Measurements from ENCODE around the gene HTRA1.

DNA sequence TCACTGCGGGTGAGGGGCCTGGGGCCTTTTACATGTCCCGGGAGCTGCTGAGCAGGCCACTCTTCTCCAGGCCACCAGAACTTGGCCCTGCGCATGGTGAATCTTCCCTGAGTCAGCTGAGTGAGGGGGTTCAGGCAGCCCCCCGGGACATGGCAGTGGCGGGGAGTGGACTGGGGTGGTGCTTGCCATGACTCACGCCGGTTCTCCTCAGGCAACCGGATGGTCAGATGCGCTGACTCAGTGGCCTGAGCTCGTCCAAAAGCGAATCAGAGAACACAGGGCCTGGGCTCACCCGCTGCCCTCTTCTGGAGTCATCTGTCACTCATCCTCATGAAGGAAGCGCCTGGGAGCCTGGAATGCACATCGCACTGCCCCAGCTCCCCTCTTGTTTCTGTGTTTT lies 33.5 kb downstream of the HTRA1 start:
- no peak for TF ChIP-seq POLR2A (IDR thresholded peaks at IDR 0.05)
- TF ChIP-seq, protein P1, sequence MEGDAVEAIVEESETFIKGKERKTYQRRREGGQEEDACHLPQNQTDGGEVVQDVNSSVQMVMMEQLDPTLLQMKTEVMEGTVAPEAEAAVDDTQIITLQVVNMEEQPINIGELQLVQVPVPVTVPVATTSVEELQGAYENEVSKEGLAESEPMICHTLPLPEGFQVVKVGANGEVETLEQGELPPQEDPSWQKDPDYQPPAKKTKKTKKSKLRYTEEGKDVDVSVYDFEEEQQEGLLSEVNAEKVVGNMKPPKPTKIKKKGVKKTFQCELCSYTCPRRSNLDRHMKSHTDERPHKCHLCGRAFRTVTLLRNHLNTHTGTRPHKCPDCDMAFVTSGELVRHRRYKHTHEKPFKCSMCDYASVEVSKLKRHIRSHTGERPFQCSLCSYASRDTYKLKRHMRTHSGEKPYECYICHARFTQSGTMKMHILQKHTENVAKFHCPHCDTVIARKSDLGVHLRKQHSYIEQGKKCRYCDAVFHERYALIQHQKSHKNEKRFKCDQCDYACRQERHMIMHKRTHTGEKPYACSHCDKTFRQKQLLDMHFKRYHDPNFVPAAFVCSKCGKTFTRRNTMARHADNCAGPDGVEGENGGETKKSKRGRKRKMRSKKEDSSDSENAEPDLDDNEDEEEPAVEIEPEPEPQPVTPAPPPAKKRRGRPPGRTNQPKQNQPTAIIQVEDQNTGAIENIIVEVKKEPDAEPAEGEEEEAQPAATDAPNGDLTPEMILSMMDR (IDR thresholded peaks at IDR 0.05): no peak
